Measurements from ENCODE around the gene B3GAT3.

B3GAT3 gene

GRCh38 chr11:62647609-62648005 lies 25.8 kb upstream of the B3GAT3 start:
- no peak overlapping the region for H3K9ac ChIP-seq (ENCODE audit: low read length)
- peak overlapping the region; percentile 52; the same call in 1 of the 2 replicates for H3K4me2 ChIP-seq (ENCODE audit: low read length)
- H4K20me1 ChIP-seq (ENCODE audit: insufficient read depth, low read length), result no peaks in the 10 kb centered on the region
- H3K27ac ChIP-seq (ENCODE audit: low read depth, low read length, poor library complexity, severe bottlenecking), result peak overlapping the region; percentile 21
- no peak overlapping the region for H2AFZ ChIP-seq (ENCODE audit: low read length)
- no peaks in the 10 kb centered on the region for H3F3A ChIP-seq (ENCODE audit: insufficient read depth, low read length)
- H3K4me1 ChIP-seq (ENCODE audit: insufficient read depth, low read length, severe bottlenecking), result peaks cover 34% of the 10 kb centered on the region
- peaks cover 55% of the 10 kb centered on the region for H3K36me3 ChIP-seq (ENCODE audit: insufficient read depth, low read length)
- no peaks in the 10 kb centered on the region for H3K9me2 ChIP-seq (ENCODE audit: low read depth, low read length)
- no peaks in the 10 kb centered on the region for H3K9me3 ChIP-seq (ENCODE audit: low read length)
- no peak overlapping the region for H3K4me3 ChIP-seq (ENCODE audit: low read depth, low read length, poor library complexity, severe bottlenecking)
- no peaks in the 10 kb centered on the region for H3K27me3 ChIP-seq (ENCODE audit: insufficient read depth, low read length)
- peaks cover 41% of the 10 kb centered on the region for H3K79me2 ChIP-seq (ENCODE audit: insufficient read depth, low read length)
- TF ChIP-seq EZH2 (IDR thresholded peaks at IDR 0.05; ENCODE audit: borderline replicate concordance, low read length) (no peak), CTCF (IDR thresholded peaks at IDR 0.05; ENCODE audit: low read length) (no peak)

GRCh38 chr11:62646825-62647608 lies 25.2 kb upstream of the B3GAT3 start:
- Histone ChIP-seq H3K27ac (ENCODE audit: low read depth, low read length, poor library complexity, severe bottlenecking) (peak overlapping the region; percentile 21), H3K4me3 (ENCODE audit: low read depth, low read length, poor library complexity, severe bottlenecking) (peak overlapping the region; percentile 91), H2AFZ (ENCODE audit: low read length) (no peak overlapping the region)

More at GRCh38 chr11:62646825-62647608, 25.2 kb upstream of the B3GAT3 start:
- Histone ChIP-seq H3K4me2 (ENCODE audit: low read length) (peak overlapping the region; percentile 52), H3K27me3 (ENCODE audit: insufficient read depth, low read length) (no peaks in the 10 kb centered on the region), H3K9ac (ENCODE audit: low read length) (peak overlapping the region; percentile 34; the same call in 1 of the 2 replicates), H4K20me1 (ENCODE audit: insufficient read depth, low read length) (no peaks in the 10 kb centered on the region), H3K9me2 (ENCODE audit: low read depth, low read length) (no peaks in the 10 kb centered on the region), H3K79me2 (ENCODE audit: insufficient read depth, low read length) (peaks cover 36% of the 10 kb centered on the region), H3K9me3 (ENCODE audit: low read length) (no peaks in the 10 kb centered on the region), H3K36me3 (ENCODE audit: insufficient read depth, low read length) (peaks cover 57% of the 10 kb centered on the region), H3K4me1 (ENCODE audit: insufficient read depth, low read length, severe bottlenecking) (peaks cover 30% of the 10 kb centered on the region), H3F3A (ENCODE audit: insufficient read depth, low read length) (no peaks in the 10 kb centered on the region)
- TF ChIP-seq CTCF (IDR thresholded peaks at IDR 0.05; ENCODE audit: low read length), result no peak
- TF ChIP-seq EZH2 (IDR thresholded peaks at IDR 0.05; ENCODE audit: borderline replicate concordance, low read length), result no peak

Data from OCI-LY1 (cell line).